Measurements from ENCODE around the gene SF3B5.

DNA sequence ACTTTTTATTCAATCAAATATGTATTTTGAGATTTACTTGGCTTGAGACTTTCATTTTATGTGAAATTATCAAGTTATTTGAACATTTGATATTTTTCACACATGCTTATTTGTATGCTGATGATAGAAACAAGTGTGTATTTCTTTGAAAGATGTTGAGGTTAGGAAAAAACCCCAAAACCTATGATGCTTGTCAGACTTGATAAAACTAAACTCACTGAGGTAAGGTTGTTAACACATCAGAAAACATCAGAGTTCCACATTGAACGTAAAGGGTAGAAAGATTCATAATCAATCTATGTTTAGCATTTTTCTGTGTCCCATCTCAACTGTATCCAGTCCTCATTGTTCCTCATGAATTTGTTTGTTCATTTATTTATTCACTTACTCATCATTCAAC, 12.2 kb downstream of the SF3B5 start:
- no peak for TF ChIP-seq POLR2A (IDR thresholded peaks at IDR 0.05)
- TF ChIP-seq, protein P1, sequence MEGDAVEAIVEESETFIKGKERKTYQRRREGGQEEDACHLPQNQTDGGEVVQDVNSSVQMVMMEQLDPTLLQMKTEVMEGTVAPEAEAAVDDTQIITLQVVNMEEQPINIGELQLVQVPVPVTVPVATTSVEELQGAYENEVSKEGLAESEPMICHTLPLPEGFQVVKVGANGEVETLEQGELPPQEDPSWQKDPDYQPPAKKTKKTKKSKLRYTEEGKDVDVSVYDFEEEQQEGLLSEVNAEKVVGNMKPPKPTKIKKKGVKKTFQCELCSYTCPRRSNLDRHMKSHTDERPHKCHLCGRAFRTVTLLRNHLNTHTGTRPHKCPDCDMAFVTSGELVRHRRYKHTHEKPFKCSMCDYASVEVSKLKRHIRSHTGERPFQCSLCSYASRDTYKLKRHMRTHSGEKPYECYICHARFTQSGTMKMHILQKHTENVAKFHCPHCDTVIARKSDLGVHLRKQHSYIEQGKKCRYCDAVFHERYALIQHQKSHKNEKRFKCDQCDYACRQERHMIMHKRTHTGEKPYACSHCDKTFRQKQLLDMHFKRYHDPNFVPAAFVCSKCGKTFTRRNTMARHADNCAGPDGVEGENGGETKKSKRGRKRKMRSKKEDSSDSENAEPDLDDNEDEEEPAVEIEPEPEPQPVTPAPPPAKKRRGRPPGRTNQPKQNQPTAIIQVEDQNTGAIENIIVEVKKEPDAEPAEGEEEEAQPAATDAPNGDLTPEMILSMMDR (IDR thresholded peaks at IDR 0.05 in 4 of 5, conservative IDR thresholded peaks at IDR 0.05 in 1 of 5) = no peak
